DMS53 treated with DMSO at 0.1 percent for 48 hours (cell line): ENCODE results near the gene BRK1.
A peak's percentile ranks its signal among the peaks of the same experiment; 100 is the strongest.
"Not testable (repeated sequence)": the region's sequence is repeated elsewhere in the genome, so short reads cannot be mapped to it uniquely, and the experiment has no call there.

Experiments
- DNase-seq: peaks from one replicate; lab custom pipeline; 2025; ENCODE audit not compliant: unreplicated experiment; lab: John Stamatoyannopoulos, UW

Gene BRK1

DNA sequence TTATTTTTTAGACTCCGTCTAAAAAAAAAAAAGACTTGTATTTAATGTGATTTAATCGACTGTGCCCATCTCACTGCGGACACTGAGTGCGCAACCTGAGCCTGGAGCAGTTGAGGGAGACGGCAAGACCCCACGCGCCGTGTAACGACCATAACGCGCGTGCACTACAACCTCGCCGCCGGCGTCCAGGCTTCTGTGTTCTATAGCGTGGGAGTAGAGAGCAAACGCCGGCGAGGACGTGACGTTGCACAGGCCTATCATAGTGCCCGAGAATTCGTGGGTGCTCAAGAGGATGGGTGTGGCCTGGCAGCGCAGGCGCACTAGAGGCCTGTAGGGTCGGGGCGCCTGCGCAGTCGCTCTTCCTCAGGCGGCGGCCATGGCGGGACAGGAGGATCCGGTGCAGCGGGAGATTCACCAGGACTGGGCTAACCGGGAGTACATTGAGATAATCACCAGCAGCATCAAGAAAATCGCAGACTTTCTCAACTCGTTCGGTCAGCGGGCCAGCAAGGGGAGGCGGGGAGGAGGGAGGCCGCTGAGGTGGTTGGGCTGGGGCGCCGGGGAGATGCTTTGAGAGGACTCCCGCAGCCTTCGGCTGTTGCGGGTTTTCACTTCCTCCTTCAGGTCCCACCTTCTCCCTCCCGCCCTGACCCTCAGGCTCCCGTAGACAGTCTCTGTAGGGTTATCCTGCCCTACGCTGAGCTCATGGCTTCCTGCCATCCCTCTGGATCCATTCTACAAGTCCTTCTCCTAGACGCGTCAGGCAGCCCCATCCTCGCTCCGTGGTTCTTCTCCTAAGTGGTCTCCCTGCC, at the start of gene BRK1:
Gene BRK1, plus strand, starts transcription at position 350 of the 812 bp plus-strand sequence. Its CDS starts 27 bp downstream, at position 377.
- peak; percentile 57 for DNase-seq

DNA sequence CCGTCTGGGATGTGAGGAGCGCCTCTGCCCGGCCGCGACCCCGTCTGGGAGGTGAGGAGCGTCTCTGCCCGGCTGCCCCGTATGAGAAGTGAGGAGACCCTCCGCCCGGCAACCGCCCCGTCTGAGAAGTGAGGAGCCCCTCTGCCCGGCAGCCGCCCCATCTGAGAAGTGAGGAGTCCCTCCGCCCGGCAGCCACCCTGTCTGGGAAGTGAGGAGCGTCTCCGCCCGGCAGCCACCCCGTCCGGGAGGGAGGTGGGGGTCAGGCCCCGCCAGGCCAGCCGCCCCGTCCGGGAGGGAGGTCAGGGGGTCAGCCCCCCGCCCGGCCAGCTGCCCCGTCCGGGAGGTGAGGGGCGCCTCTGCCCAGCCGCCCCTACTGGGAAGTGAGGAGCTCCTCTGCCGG, 45.4 kb upstream of the BRK1 start:
- DNase-seq, result not testable (repeated sequence)

DNA sequence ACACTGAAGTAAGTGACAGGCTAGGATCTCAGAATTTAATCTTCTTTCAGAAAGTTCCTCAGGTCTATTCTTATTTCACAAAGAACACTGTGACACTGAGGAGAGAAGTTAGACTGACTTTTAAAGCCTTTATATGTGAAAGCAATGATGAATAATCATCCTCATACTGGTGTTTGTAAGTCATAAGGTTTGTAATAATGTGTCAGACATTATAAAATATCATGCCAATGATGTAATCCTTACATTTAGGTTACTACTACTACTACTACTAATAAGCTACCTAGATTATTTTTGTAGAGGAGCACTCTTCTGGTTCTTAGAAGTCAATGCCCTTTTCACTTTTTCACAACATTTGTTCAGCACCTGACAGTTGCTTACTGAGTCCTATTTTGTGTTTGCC, 40.8 kb upstream of the BRK1 start:
- no peak for DNase-seq

DNA sequence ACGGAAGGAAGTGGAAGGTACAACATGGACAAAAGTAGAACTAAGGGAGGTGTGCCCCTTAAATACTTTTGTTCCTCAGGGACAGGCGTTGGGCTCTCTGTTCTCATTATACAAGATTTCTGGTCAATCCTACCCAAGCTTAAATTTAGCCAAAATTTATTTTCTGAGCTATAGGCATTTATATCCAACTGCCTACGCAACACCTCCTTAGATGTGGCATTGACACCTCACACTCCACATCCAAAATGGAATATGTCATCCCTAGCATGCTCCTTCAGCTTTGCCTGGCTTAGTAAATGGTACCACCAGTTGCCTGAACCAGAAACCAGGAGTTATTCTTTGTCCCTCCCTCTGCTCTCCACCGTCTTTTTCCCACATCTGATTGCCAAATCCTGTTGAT, 33.6 kb upstream of the BRK1 start:
- no peak for DNase-seq

DNA sequence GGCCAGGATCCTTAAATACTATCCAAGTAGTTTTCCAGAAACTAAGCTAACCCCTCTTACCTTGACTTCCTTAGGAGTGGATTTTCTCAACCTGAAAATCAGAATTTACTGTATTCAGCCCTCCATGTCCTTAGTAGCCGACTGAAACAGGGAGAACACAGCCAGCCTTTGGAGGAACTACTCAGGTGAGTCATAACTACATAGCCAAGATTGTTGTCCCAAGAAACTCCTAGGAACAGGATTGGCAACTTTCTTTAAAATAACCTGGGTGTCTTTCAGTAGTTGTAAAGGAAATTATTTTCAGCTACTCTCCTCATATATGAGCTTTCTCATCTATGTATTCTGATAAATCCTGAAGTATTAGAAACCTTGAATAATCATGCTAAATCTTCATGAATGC, 29.7 kb upstream of the BRK1 start:
- no peak for DNase-seq

DNA sequence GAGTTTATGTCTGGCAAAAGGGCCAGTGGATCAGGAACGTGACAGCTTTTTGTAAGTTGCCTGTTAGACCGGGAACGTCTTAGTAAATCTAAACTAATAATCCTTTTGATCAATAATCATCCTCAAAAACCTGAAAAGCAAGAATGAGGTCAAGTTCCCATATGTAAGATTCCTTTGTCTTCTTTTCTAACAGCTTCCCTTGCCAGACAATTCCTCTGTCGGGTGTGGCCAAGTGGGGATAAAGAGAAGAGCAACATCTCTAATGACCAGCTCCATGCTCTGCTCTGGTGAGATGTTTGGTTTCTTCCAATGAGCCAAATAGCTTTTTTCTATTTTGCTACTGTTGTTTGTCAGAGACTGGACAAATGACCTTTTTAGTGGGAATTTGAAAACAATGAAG, 27.2 kb upstream of the BRK1 start:
- DNase-seq, result no peak

DNA sequence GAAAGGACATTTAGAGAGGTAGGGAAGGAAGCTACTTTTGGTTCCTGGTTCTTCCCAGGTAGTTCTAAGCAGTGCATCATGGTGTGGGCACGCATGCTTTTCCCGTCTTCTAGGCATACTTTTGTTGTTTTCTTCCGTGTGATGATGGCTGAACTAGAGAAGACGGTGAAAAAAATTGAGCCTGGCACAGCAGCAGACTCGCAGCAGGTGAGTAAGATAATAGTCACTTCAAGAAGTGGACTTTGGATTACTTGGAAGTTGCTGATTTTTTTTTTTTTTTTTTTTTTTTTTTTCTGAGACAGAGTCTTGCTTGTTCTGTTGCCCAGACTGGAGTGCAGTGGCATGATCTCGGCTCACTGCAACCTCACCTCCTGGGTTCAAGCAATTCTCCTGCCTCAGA, 25.3 kb upstream of the BRK1 start:
- no peak for DNase-seq

DNA sequence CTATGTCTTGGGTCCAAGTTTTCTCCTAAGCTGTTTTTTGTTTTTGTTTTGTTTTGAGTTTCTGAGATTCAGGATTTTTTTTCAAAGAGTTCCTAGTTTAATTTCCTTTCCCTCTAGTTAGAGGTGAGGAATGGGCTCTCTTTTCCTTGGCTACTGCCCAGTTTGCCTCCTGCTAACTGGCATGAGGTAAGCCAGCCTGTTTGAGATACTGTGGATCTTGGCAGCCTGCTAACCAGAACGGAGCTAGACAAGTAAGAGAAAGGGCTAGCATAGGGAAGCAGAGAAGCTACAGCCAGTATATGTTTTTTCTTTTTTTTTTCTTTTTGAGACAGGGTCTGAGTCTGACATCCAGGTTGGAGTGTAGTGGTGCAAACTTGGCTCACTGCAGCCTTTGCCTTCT, 24.7 kb upstream of the BRK1 start:
- not testable (repeated sequence) for DNase-seq

DNA sequence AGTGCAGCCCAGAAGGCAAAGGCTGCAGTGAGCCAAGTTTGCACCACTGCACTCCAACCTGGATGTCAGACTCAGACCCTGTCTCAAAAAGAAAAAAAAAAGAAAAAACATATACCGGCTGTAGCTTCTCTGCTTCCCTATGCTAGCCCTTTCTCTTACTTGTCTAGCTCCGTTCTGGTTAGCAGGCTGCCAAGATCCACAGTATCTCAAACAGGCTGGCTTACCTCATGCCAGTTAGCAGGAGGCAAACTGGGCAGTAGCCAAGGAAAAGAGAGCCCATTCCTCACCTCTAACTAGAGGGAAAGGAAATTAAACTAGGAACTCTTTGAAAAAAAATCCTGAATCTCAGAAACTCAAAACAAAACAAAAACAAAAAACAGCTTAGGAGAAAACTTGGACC, 24.1 kb upstream of the BRK1 start:
- not testable (repeated sequence) for DNase-seq

DNA sequence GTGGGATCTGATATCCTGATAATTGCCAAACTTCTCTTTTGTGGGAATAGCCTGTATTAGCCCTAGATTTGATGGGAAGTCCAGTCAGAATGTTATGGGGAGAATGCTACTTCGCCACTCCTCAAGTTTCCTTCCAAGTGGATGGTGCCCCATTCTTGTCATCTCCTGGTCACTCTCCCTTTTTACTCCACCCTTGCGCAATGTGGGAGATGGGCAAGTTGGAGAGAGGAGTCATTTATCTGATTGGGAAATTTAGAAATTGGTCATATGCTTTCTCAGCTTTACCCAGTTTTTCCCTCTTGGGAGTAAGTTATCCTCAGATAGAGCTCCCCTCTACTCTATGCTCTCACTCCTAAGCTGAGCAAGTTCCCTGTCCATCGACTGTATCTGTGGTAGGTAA, 21.8 kb upstream of the BRK1 start:
- no peak for DNase-seq

DNA sequence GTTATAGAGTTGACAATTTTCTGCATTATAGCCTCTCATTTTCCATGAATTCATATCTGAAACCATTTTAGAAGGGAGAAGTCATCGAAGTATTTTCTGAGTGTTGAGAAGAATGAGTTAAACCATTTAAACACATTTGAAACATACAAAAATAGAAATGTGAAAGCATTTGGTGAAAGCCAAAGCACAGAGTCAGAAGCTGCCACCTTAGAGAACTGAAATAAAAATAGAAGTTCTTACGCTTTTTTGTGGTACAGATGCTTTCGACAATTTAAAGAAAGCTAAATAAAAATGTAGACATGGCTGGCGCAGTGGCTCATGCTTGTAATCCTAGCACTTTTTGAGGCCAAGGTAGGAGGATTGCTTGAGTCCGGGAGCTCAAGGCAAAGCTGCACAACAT, 16.4 kb upstream of the BRK1 start:
- no peak for DNase-seq

DNA sequence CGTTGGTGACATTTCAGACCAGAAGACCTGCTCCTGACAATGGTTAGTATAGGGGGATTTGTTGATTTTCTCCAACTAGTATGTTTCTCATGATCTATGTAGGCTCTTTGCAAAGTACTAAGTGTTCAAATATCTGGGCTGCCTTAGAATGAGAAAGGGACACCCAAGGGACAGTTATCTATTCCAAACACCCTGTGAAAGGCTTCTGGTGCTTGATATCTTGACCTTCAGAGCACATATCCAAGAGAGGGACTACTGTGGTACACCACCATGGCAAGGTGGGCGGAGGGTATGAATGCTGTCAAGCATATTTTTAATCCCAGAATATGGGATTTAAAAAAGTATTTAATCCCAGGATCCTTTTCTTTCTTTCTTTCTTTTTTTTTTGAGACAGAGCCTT, 8.6 kb upstream of the BRK1 start:
- no peak for DNase-seq

DNA sequence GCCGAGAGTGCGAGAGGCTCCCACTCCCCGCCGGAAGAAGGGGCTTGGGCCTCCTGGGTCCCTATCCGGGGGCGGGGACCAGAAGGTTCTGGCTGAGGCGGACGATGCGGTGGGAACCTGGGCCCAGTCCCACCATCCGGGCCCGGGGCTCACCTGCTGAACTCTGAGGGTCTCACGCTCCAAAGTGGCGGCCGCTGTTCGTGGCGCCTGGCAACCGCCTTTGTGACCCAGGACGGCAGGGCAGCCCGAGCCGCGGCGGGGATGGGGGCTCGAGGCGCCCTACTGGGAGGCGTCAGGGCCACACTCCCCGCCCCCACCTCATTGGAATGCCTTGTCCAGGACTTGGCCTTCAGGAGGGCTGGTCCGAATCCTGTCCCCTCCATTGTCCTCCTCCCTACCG, 7.4 kb upstream of the BRK1 start, which contains the start of gene FANCD2OS:
Gene FANCD2OS, minus strand, starts transcription at position 165 of the 400 bp plus-strand sequence. CDS start 3,481 bp downstream, outside the sequence.
- no peak for DNase-seq

DNA sequence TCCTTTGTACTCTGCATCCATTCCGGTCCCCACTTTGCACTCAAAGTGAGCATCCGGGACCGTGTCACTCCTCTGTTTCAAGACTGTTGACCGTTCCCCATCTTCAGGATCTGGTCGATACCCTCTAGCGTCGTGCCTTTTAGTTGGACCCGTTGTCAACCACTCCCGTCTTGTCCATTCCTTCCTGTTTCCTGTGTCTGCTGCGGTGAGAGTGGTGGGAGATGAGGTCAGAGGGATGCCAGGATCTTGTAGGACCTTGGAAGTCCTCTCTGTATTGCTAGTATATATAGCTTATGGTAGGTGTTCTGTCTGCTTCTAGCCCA, 624 bp downstream of the BRK1 start:
- DNase-seq, result no peak

DNA sequence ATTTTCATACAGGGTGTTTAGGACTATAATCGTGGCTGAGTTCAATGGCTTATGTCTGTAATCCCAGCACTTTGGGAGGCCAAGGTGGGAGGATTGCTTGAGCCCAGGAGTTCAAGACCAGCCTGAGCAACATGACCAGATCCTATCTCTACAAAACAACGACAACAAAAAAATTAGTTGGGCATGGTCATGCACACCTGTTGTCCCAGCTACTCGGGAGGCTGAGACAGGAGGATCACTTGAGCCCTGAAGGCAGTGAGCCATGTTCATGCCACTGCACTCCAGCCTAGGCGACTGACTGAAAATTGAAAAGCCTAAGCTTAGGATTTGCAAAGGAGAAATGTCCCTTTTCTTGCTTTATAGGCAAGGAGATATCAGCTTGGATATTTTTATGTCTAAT, 1.5 kb downstream of the BRK1 start:
- no peak for DNase-seq

DNA sequence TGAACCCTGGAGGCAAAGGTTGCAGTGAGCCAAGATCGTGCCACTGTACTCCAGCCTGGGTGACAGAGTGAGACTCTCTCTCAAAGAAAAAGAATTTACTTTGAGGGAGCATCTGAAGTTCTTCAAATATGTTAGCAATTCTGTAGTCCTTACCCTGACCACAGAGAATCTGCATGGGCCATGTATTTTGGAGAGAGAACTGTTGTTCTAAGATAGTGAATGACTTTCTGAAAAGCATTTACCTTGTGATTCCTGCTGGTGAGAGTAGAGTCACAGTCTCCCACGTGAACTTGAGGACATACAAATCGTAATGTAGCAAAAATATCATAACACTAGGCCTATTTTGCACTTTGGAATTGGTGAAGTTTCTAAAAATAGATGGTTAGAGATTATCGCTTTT, 3.9 kb downstream of the BRK1 start:
- no peak for DNase-seq

DNA sequence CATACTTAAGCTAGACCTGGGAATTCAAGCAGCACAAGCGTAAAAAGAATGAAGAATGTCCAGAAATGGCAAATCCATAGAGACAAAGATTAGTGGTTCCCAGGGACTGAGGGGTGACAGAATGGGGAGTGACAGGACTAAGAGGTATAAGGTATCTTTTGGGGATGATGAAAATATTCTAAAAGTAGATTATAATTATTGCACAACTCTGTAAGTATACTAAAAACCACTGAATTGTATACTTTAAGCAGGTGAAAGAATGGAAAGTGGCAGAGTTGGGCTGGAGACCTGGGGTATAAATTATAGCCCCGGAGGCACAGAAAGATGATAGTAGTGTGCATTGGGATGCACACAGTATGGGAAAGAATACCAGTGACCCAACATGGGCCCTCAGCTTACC, 5.6 kb downstream of the BRK1 start:
- no peak for DNase-seq

DNA sequence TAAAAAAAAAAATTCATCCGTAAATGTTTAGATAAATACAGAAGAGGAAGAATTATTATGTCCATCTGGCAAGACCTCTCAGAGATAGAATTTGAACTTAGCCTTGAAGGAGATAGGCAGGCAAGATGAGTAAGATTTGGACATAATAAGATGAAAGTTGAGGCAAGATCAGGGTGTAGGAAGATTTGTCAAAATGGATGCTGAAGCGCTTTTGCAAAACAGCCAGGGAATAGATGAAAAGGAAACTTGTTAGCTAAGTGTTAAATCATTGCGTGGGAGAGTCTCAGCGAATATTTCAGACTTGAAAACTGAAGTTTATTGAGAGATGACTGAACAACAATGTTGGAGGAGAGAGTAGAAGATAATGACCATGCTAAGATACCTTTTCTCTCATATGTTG, 7.2 kb downstream of the BRK1 start:
- DNase-seq, result no peak

DNA sequence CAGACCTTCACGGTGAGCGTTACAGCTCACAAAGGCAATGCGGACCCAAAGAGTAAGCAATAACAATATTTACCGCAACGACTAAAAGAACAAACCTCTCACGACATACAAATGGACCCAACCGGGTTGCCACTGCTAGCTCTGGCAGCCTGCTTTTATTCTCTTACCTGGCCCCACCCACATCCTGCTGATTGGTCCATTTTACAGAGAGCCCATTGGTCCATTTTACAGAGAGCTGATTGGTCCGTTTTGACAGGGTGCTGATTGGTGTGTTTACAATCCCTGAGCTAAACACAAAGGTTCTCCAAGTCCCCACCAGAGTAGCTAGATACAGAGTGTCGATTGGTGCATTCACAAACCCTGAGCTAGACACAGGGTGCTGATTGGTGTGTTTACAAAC, 20.4 kb downstream of the BRK1 start:
- DNase-seq, result not testable (repeated sequence)

DNA sequence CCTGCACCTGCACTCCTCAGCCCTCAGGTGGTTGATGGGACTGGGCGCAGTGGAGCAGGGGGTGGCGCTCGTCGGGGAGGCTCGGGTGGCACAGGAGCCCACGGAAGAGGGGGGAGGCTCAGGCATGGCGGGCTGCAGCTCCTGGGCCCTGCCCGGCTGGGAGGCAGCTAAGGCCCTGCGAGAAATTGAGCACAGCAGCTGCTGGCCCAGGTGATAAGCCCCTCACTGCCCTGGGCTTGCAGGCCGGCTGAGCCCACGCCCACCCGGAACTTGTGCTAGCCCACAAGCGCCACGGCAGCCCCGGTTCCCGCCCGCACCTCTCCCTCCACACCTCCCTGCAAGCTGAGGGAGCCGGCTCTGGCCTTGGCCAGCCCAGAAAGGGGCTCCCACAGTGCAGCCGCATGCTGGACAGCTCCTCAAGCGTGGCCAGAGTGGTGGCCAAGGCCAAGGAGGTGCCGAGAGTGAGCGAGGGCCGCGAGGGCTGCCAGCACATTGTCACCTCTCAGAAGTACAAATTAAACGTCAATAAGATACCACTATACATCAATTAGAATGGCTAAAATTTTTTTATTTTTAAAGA, 21.0 kb downstream of the BRK1 start:
- no peak for DNase-seq

DNA sequence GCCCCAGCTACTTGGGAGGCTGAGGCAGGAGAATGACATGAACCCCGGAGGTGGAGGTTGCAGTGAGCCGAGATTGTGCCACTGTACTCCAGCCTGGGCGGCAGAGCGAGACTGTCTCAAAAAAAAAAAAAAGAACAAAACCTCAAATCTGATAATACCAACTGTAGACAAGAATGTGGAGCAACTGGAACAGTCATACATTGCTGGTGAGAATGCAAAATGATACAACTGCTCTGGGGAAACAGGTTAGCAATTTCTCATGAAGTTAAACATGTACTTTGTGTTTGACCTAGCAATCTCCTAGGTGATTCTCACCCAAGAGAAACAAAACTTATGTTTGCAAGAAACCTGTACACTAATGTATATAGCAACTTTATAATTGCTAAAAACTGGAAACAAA, 21.7 kb downstream of the BRK1 start:
- no peak for DNase-seq

DNA sequence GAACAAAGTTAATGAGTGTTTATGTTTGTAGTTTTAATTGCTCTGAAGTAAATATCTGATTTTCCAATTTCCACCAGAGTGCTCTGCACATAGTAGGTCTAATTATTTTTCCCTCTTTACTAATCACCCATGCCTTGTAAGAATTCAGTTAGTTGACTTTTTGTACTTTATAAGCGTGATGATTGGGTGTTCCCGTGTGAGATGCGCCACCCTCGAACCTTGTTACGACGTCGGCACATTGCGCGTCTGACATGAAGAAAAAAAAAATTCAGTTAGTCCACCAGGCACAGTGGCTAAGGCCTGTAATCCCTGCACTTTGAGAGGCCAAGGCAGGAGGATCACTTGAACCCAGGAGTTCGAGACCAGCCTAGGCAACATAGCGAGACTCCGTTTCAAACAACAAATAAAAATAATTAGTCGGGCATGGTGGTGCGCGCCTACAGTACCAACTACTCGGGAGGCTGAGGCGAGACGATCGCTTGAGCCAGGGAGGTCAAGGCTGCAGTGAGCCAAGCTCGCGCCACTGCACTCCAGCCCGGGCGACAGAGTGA, 25.6 kb downstream of the BRK1 start:
- no peak for DNase-seq
